Osteoblast (primary cell): Measurements from ENCODE around the gene TAS1R2. TPM values are rescaled to one million over a fixed set of nuclear protein-coding genes. Genes with fewer than 3 reads are reported as not detected.

Experiments
- DNase-seq: peaks from one replicate; pipeline ENCODE4 v3.0.0; 2011; ENCODE audit warnings: low spot score, mixed read lengths; ENCODE audit not compliant: insufficient read length; ENCODE audit errors: missing footprints
- H2AFZ ChIP-seq: 2 replicates; pipeline ENCODE4 v1.6.0; 2011; ENCODE audit warnings: mild to moderate bottlenecking, low read length
- H3K27ac ChIP-seq: 2 replicates; pipeline ENCODE4 v1.5.1; 2011; ENCODE audit warnings: mild to moderate bottlenecking, low read depth, low read length, moderate library complexity
- H3K27me3 ChIP-seq: 2 replicates; pipeline ENCODE4 v1.6.0; 2012; ENCODE audit warnings: mild to moderate bottlenecking, control low read depth, inconsistent platforms, low read length, moderate library complexity; ENCODE audit not compliant: insufficient read depth
- H3K36me3 ChIP-seq: 2 replicates; pipeline ENCODE4 v1.5.1; 2011; ENCODE audit warnings: mild to moderate bottlenecking, low read length, control low read depth, moderate library complexity; ENCODE audit not compliant: insufficient read depth
- H3K4me1 ChIP-seq: 2 replicates; pipeline ENCODE4 v1.5.1; 2011; ENCODE audit warnings: mild to moderate bottlenecking, low read length, control low read depth, moderate library complexity; ENCODE audit not compliant: insufficient read depth
- H3K4me2 ChIP-seq: 2 replicates; pipeline ENCODE4 v1.6.0; 2011; ENCODE audit warnings: mild to moderate bottlenecking, low read length; ENCODE audit not compliant: insufficient read depth
- H3K4me3 ChIP-seq: fragments of 200-600 bp; sonication (generic); 3 replicates; pipeline ENCODE4 v1.5.1; 2012; ENCODE audit warnings: mild to moderate bottlenecking, low read length, inconsistent platforms; ENCODE audit not compliant: insufficient read depth
- H3K79me2 ChIP-seq: 2 replicates; pipeline ENCODE4 v1.6.0; 2012; ENCODE audit warnings: mild to moderate bottlenecking, low read length, control low read depth, inconsistent platforms; ENCODE audit not compliant: insufficient read depth
- H3K9me3 ChIP-seq: 2 replicates; pipeline ENCODE4 v1.5.1; 2011; ENCODE audit warnings: low read depth, low read length, control low read depth
- H4K20me1 ChIP-seq: 2 replicates; pipeline ENCODE4 v1.6.0; 2012; ENCODE audit warnings: mild to moderate bottlenecking, low read length, control low read depth; ENCODE audit not compliant: insufficient read depth
- CTCF ChIP-seq: IDR thresholded peaks from 2 replicates; pipeline ENCODE4 v1.5.1; 2011; ENCODE audit warnings: mild to moderate bottlenecking, low read depth, low read length, moderate library complexity; ENCODE audit errors: extremely low read depth
- total RNA-seq: library from RNA; depleted of rRNA; stranded (reverse); fragments of >200 nt; gene quantifications from 2 replicates; pipeline ENCODE4 v1.2.3, GENCODE V29; 2012

Gene TAS1R2
- total RNA-seq, 1 donor: not detected

GRCh38 chr1:18879791-18880309, 20.4 kb upstream of the TAS1R2 start:
- no peaks in the 10 kb centered on the region for H3K36me3 ChIP-seq
- H3K9me3 ChIP-seq: no peaks in the 10 kb centered on the region
- no peak for DNase-seq
- peaks cover 9% of the 10 kb centered on the region for H4K20me1 ChIP-seq
- H3K4me2 ChIP-seq: no peak overlapping the region
- H3K27ac ChIP-seq: no peak overlapping the region
- H3K79me2 ChIP-seq: no peaks in the 10 kb centered on the region
- no peak overlapping the region for H2AFZ ChIP-seq
- peaks cover 20% of the 10 kb centered on the region for H3K4me1 ChIP-seq
- no peaks in the 10 kb centered on the region for H3K27me3 ChIP-seq
- no peak for TF ChIP-seq CTCF
- H3K4me3 ChIP-seq: no peak overlapping the region

DNA sequence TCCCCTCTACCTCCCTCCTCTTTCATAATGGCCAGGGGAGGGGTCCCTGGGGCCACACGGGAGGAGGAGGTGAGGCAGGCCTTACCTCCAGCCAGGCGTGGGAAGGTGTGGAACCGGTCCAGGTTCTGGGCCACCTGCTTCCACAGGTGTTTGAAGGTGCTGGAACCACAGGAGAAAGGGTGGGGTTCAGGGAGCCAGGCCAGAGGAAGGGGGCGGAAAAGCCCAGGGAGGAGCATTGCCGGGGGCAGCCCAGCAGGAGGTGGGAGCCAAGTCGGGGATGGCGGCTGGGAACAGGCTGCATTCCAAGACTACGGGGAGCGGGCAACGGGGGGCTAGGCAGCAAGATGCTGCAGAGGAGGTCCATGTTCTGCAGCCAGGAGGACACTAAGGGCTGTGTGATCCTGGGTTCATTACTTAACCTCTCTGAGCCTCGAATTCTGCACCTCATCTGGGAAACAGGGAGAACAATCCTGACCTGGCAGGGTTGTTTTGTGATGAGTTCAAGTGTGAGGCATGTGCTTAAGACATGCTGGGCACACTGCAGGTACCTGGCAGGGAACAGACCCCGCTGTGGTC, 19.8 kb upstream of the TAS1R2 start:
- Histone ChIP-seq H3K79me2 (no peaks in the 10 kb centered on the region), H3K9me3 (no peaks in the 10 kb centered on the region), H3K4me3 (no peak overlapping the region), H2AFZ (no peak overlapping the region), H4K20me1 (peaks cover 9% of the 10 kb centered on the region), H3K4me1 (peaks cover 16% of the 10 kb centered on the region), H3K4me2 (no peak overlapping the region), H3K36me3 (no peaks in the 10 kb centered on the region), H3K27ac (no peak overlapping the region), H3K27me3 (no peaks in the 10 kb centered on the region)
- TF ChIP-seq CTCF: no peak
- no peak for DNase-seq

GRCh38 chr1:18878538-18879214, 19.2 kb upstream of the TAS1R2 start:
- Histone ChIP-seq H3K9me3 (no peaks in the 10 kb centered on the region), H4K20me1 (peaks cover 9% of the 10 kb centered on the region), H3K79me2 (no peaks in the 10 kb centered on the region), H3K4me1 (peaks cover 9% of the 10 kb centered on the region), H3K27ac (no peak overlapping the region), H3K27me3 (no peaks in the 10 kb centered on the region), H3K36me3 (no peaks in the 10 kb centered on the region), H3K4me3 (no peak overlapping the region), H2AFZ (no peak overlapping the region), H3K4me2 (no peak overlapping the region)
- TF ChIP-seq CTCF: no peak
- DNase-seq: peak; percentile 80

DNA sequence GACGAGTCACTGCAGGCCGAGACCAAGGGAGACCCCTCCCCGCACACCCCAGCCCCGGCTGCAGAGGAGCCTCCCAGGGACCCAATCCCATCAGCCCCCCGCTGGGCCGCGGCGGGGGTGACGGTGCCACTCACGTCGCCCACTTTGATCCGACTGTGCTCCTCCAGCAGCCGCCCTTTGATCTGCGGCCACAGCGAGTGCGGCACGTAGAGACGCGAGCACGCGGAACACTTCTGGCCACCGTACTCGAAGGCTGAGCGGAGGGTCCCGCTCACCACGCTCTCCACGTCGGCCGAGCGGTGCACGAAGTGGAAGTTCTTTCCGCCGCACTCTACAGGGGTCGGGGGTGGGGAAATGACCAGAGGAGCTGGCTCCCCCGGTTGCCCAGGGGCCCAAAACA, 17.8 kb upstream of the TAS1R2 start:
- H3K79me2 ChIP-seq: no peaks in the 10 kb centered on the region

More for the DNA sequence above, 17.8 kb upstream of the TAS1R2 start:
- Histone ChIP-seq H3K27ac (no peak overlapping the region), H3K9me3 (no peaks in the 10 kb centered on the region), H3K36me3 (no peaks in the 10 kb centered on the region), H2AFZ (no peak overlapping the region), H3K4me2 (no peak overlapping the region), H3K4me3 (no peak overlapping the region), H4K20me1 (no peaks in the 10 kb centered on the region), H3K4me1 (no peaks in the 10 kb centered on the region), H3K27me3 (no peaks in the 10 kb centered on the region)
- peak; percentile 83 for DNase-seq
- TF ChIP-seq CTCF: no peak
